IMR-90 (cell line): ENCODE measurements around the gene ZNF527. TPM values are rescaled to one million over a fixed set of nuclear protein-coding genes. Genes with fewer than 3 reads are reported as not detected.

Source experiments
- ATAC-seq: fragments of 200-7000 bp; cut with Tn5 transposase; 2 replicates; pipeline ENCODE4 v1.9.1; 2020; ENCODE audit warnings: low read depth, mild to moderate bottlenecking, moderate library complexity
- BruUV-seq: library from RNA; stranded (reverse); fragments of 400-500 nt; replicated peaks from 2 replicates; lab custom pipeline; 2021; lab: Mats Ljungman, UMichigan
- CTCF ChIA-PET: fragments of 300-600 bp; formaldehyde crosslinking; extraction: SDS; loops from one replicate; lab custom pipeline; 2021; ENCODE audit warnings: antibody characterized with exemption; lab: Yijun Ruan, JAX
- POLR2A ChIA-PET: fragments of 300-600 bp; sonication (Branson Sonifier 250); formaldehyde crosslinking; loops from one replicate; lab custom pipeline; 2022; ENCODE audit warnings: antibody characterized with exemption; ENCODE audit not compliant: unreplicated experiment; lab: Charles Lee
- DNase-seq: peaks from one replicate; pipeline ENCODE4 v3.0.0; 2013
- H2AFZ ChIP-seq: replicated peaks from 2 replicates; pipeline ENCODE3; 2013; ENCODE audit warnings: low read length, mild to moderate bottlenecking; ENCODE audit not compliant: poor library complexity
- H2AK5ac ChIP-seq: 2 replicates; pipeline ENCODE4 v1.6.1; 2013; ENCODE audit warnings: low read depth, low read length, inconsistent platforms
- H2AK9ac ChIP-seq: replicated peaks from 2 replicates; pipeline ENCODE3; 2013; ENCODE audit warnings: mild to moderate bottlenecking, low read depth, low read length, moderate library complexity; ENCODE audit not compliant: poor library complexity
- H2BK120ac ChIP-seq: 2 replicates; pipeline ENCODE4 v1.6.1; 2013; ENCODE audit warnings: low read depth, low read length, inconsistent platforms
- H2BK15ac ChIP-seq: 3 replicates; pipeline ENCODE4 v1.6.1; 2013; ENCODE audit warnings: low read depth, low read length, inconsistent platforms
- H2BK20ac ChIP-seq: 2 replicates; pipeline ENCODE4 v1.6.1; 2013; ENCODE audit warnings: low read depth, mild to moderate bottlenecking, inconsistent platforms, low read length, moderate library complexity
- H2BK5ac ChIP-seq: 2 replicates; pipeline ENCODE4 v1.6.1; 2013; ENCODE audit warnings: mild to moderate bottlenecking, low read depth, low read length, inconsistent platforms; ENCODE audit not compliant: poor library complexity, severe bottlenecking
- H3K14ac ChIP-seq: replicated peaks from 2 replicates; pipeline ENCODE4 v1.6.1; 2013; ENCODE audit warnings: low read depth, low read length, inconsistent platforms
- H3K18ac ChIP-seq: 2 replicates; pipeline ENCODE4 v1.6.1; 2013; ENCODE audit warnings: low read depth, low read length, control low read depth
- H3K23ac ChIP-seq: 2 replicates; pipeline ENCODE4 v1.6.1; 2013; ENCODE audit warnings: low read depth, low read length, inconsistent platforms
- H3K27ac ChIP-seq: 2 replicates; pipeline ENCODE4 v1.5.1; 2013; ENCODE audit warnings: mild to moderate bottlenecking, control low read depth, low read length; ENCODE audit not compliant: insufficient read depth
- H3K27me3 ChIP-seq: 2 replicates; pipeline ENCODE4 v1.6.1; 2013; ENCODE audit warnings: low read length; ENCODE audit not compliant: control insufficient read depth, insufficient read depth
- H3K36me3 ChIP-seq: 2 replicates; pipeline ENCODE4 v1.6.1; 2013; ENCODE audit warnings: low read length, mixed read lengths; ENCODE audit not compliant: control insufficient read depth, insufficient read depth
- H3K4ac ChIP-seq: 2 replicates; pipeline ENCODE4 v1.6.1; 2013; ENCODE audit warnings: low read depth, low read length, inconsistent platforms
- H3K4me1 ChIP-seq: 2 replicates; pipeline ENCODE4 v1.6.1; 2013; ENCODE audit warnings: low read length, mixed read lengths; ENCODE audit not compliant: control insufficient read depth, insufficient read depth
- H3K4me2 ChIP-seq: 2 replicates; pipeline ENCODE4 v1.6.1; 2013; ENCODE audit warnings: low read depth, mild to moderate bottlenecking, control low read depth, low read length, moderate library complexity
- H3K4me3 ChIP-seq: 2 replicates; pipeline ENCODE4 v1.5.1; 2013; ENCODE audit warnings: low read depth, mild to moderate bottlenecking, control low read depth, low read length, moderate library complexity; ENCODE audit not compliant: insufficient read depth
- H3K56ac ChIP-seq: 2 replicates; pipeline ENCODE4 v1.6.1; 2013; ENCODE audit warnings: low read length, inconsistent platforms; ENCODE audit not compliant: insufficient read depth; ENCODE audit errors: extremely low read depth
- H3K79me1 ChIP-seq, 2 experiments: 2 replicates each; pipeline ENCODE4 v1.6.1; 2013; ENCODE audit warnings: low read length in 2 of 2, inconsistent platforms in 1 of 2, low read depth in 1 of 2
- H3K9ac ChIP-seq: 2 replicates; pipeline ENCODE4 v1.6.1; 2013; ENCODE audit warnings: low read depth, low read length, control low read depth
- H3K9me1 ChIP-seq: 2 replicates; pipeline ENCODE4 v1.6.1; 2013; ENCODE audit warnings: low read length, inconsistent platforms; ENCODE audit not compliant: insufficient read depth
- H3K9me3 ChIP-seq: 2 replicates; pipeline ENCODE4 v1.6.1; 2013; ENCODE audit warnings: low read length; ENCODE audit not compliant: control insufficient read depth, insufficient read depth
- H4K20me1 ChIP-seq: 2 replicates; pipeline ENCODE4 v1.6.1; 2013; ENCODE audit warnings: low read length, inconsistent platforms; ENCODE audit not compliant: insufficient read depth
- H4K5ac ChIP-seq: 2 replicates; pipeline ENCODE4 v1.6.1; 2013; ENCODE audit warnings: mild to moderate bottlenecking, low read depth, low read length, control low read depth
- H4K8ac ChIP-seq, 2 experiments: 2 replicates each; pipeline ENCODE4 v1.6.1; 2013; ENCODE audit warnings: low read depth in 2 of 2, low read length in 2 of 2, control low read depth in 1 of 2, inconsistent platforms in 1 of 2
- H4K91ac ChIP-seq: 2 replicates; pipeline ENCODE4 v1.6.1; 2013; ENCODE audit warnings: low read depth, low read length, inconsistent platforms; ENCODE audit not compliant: insufficient read depth
- BHLHE40 ChIP-seq: fragments of 150-350 bp; IDR thresholded peaks from 2 replicates; pipeline ENCODE4 v1.6.1; 2016; ENCODE audit warnings: mild to moderate bottlenecking, low read depth, low read length
- ELK1 ChIP-seq: fragments of 150-350 bp; IDR thresholded peaks from 2 replicates; pipeline ENCODE4 v1.6.1; 2016; ENCODE audit warnings: low read depth, mild to moderate bottlenecking, low read length, moderate library complexity, borderline replicate concordance
- POLR2A ChIP-seq: IDR thresholded peaks from 2 replicates; pipeline ENCODE4 v1.6.1; 2012; ENCODE audit warnings: mild to moderate bottlenecking, low read depth, low read length
- WGBS, 2 experiments: methylation state at CpG; one replicate each; pipeline versions ENCODE4 v1.1.5 to v1.1.7; 2013; ENCODE audit warnings: missing lambda C conversion rate in 2 of 2; ENCODE audit not compliant: insufficient read length in 1 of 2; ENCODE audit errors: extremely low coverage in 2 of 2; 5-methylcytosine and 5-hydroxymethylcytosine counted together
- dilution Hi-C: fragments of 300-500 bp; cut with HindIII; formaldehyde crosslinking; loops from one replicate; pipeline ENCODE4 v1.14.3; 2018; ENCODE audit warnings: low sequenced_read_pairs; ENCODE audit not compliant: unreplicated experiment
- in situ Hi-C: fragments of 300-500 bp; cut with MboI; formaldehyde crosslinking; loops from 3 replicates; pipeline ENCODE4 v1.14.3; 2019; ENCODE audit warnings: low sequenced_read_pairs, inconsistent platforms, mixed read lengths
- intact Hi-C: fragments of 100-400 bp; cut with micrococcal nuclease; formaldehyde crosslinking; loops from 2 replicates; pipeline ENCODE4 v1.10.0; 2022
- polyA plus RNA-seq, 3 experiments: library from polyadenylated mRNA; depleted of rRNA; stranded (reverse); fragments of >200 nt; gene quantifications; 2 replicates each; pipeline ENCODE4 v1.2.3, GENCODE V29; 2012; ENCODE audit warnings: low replicate concordance in 1 of 3
- total RNA-seq: library from RNA; depleted of rRNA; stranded (reverse); fragments of >200 nt; gene quantifications from 2 replicates; pipeline ENCODE4 v1.2.3, GENCODE V29; 2012

Gene ZNF527
- total and polyA plus RNA-seq, 2 of the 4 experiments (the other 2 are of a cell fraction): 1.9 to 3.6 TPM

DNA sequence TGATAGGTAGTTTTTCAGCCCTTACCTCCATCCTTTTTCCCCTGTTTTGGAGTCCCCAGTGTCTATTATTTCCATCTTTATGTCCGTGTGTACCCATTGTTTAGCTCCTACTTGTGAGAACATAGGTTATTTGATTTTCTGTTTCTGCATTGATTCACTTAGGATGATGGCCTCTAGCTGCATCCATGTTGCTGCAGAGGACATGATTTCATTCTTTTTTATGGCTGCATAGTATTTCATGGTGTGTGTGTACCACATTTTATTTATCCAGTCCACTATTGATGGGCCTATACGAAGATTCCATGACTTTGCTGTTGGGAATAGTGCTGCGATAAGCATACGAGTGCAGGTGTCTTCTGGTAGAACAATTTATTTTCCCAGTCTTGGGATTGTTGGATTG, 15.0 kb upstream of the ZNF527 start:
- no peak for TF ChIP-seq POLR2A
- no peak for TF ChIP-seq ELK1
- no peak for TF ChIP-seq BHLHE40
- Histone ChIP-seq H2AFZ (no peak overlapping the region), H3K79me1 (no peaks in the 10 kb centered on the region; a peak in 1 of 4 replicates), H4K8ac (no peak overlapping the region), H4K91ac (no peak overlapping the region), H2AK5ac (no peak overlapping the region), H2BK120ac (no peak overlapping the region), H3K9ac (no peak overlapping the region), H3K27me3 (no peaks in the 10 kb centered on the region), H3K36me3 (peaks cover 10% of the 10 kb centered on the region), H3K14ac (no peak overlapping the region), H2BK15ac (no peak overlapping the region), H4K20me1 (no peaks in the 10 kb centered on the region), H2BK20ac (no peak overlapping the region), H3K18ac (no peak overlapping the region), H3K4ac (no peak overlapping the region), H4K5ac (no peak overlapping the region), H3K4me1 (no peaks in the 10 kb centered on the region), H2BK5ac (no peak overlapping the region), H3K4me2 (no peak overlapping the region), H3K56ac (no peak overlapping the region), H3K23ac (no peak overlapping the region), H3K9me3 (no peaks in the 10 kb centered on the region), H3K4me3 (no peak overlapping the region), H3K27ac (no peak overlapping the region), H2AK9ac (no peak overlapping the region), H3K9me1 (no peaks in the 10 kb centered on the region)
- in situ Hi-C loops (no loop called here), intact Hi-C loops (no loop called here), dilution Hi-C loops (no loop called here)
- no TSS peak for BruUV-seq
- CTCF ChIA-PET: interaction anchor here (0.6 kb wide), 1 partner anchor 176 kb away, joined by 3 read pairs; no protein-coding TSS in a partner anchor
- ATAC-seq: no peak
- no peak for DNase-seq
- POLR2A ChIA-PET: no interaction called here
- no CpG with 5 or more reads among the region's 4 CpGs for WGBS, 2 experiments
